Measurements from ENCODE around the gene ARVCF. TPM values are rescaled to one million over a fixed set of nuclear protein-coding genes. Genes with fewer than 3 reads are reported as not detected.

ARVCF gene
- total and polyA plus RNA-seq, 5 donors from 2014 or later, result 0.39 to 2.7 (median 0.47) TPM; not detected in 1

DNA sequence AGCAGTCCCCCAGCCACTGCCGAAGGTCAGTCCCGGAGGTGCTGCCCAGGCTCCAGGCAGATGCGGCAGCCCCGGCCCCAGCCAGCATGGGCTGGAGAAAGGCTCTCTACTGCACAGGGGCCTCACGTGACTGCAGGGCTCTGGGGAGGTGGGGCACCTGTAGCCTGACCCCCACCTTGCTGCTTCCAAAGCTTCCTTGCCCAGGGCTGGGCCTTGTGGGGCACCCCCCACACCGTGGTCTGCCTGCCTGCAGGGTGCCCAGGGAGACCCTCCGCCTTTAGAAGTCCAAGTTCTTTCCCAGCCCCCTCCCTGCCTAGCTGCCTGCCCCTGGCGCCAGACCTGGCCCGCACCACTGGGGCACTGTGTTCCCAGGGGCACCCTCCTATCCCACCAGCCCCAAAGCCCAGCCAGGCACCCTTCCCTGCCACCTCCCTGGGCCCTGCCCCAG lies 46.6 kb downstream of the ARVCF start:
- H3K4me1 ChIP-seq (ENCODE audit: control insufficient read depth, insufficient read depth, low read length, poor library complexity, severe bottlenecking), result peaks cover 6% of the 10 kb centered on the region
- Mint-ChIP-seq H3K4me1 (peaks cover 0 to 14% (median 2%) of the 10 kb centered on the region in 4 donors), H3K4me3 (no peak overlapping the region)

DNA sequence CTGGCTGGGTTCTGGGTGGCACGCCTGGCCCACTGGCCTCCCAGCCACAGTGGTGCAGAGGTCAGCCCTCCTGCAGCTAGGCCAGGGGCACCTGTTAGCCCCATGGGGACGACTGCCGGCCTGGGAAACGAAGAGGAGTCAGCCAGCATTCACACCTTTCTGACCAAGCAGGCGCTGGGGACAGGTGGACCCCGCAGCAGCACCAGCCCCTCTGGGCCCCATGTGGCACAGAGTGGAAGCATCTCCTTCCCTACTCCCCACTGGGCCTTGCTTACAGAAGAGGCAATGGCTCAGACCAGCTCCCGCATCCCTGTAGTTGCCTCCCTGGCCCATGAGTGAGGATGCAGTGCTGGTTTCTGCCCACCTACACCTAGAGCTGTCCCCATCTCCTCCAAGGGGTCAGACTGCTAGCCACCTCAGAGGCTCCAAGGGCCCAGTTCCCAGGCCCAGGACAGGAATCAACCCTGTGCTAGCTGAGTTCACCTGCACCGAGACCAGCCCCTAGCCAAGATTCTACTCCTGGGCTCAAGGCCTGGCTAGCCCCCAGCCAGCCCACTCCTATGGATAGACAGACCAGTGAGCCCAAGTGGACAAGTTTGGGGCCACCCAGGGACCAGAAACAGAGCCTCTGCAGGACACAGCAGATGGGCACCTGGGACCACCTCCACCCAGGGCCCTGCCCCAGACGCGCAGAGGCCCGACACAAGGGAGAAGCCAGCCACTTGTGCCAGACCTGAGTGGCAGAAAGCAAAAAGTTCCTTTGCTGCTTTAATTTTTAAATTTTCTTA lies 47.3 kb downstream of the ARVCF start:
- DNase-seq (no peak), ATAC-seq (ENCODE audit: low read depth in 2 of 2) (no peak)
- Mint-ChIP-seq H3K27ac (no peak overlapping the region), H3K27me3 (no peaks in the 10 kb centered on the region), H3K4me1 (peaks cover 0 to 12% (median 2%) of the 10 kb centered on the region in 4 donors), H3K4me3 (no peak overlapping the region), H3K9me3 (no peaks in the 10 kb centered on the region), H3K36me3 (peaks cover 6% of the 10 kb centered on the region)
- H3K4me3 ChIP-seq (ENCODE audit: low read depth, low read length), result no peak overlapping the region
- no peaks in the 10 kb centered on the region for H3K27me3 ChIP-seq (ENCODE audit: control insufficient read depth, insufficient read depth, low read length)
- peaks cover 3% of the 10 kb centered on the region for H3K36me3 ChIP-seq (ENCODE audit: control insufficient read depth, insufficient read depth, low read length)
- peaks cover 6% of the 10 kb centered on the region for H3K4me1 ChIP-seq (ENCODE audit: control insufficient read depth, insufficient read depth, low read length, poor library complexity, severe bottlenecking)
- no peak overlapping the region for H3K27ac ChIP-seq (ENCODE audit: insufficient read depth, low read length, poor library complexity, severe bottlenecking)
- H3K9me3 ChIP-seq (ENCODE audit: control insufficient read depth in 2 of 2, low read length in 2 of 2), result no peaks in the 10 kb centered on the region

More for the DNA sequence above, 46.6 kb downstream of the ARVCF start:
- H3K36me3 Mint-ChIP-seq, result peaks cover 6% of the 10 kb centered on the region
- no peak overlapping the region for H3K27ac Mint-ChIP-seq
- no peaks in the 10 kb centered on the region for H3K9me3 Mint-ChIP-seq
- ATAC-seq (ENCODE audit: low read depth in 2 of 2) (no peak), DNase-seq (no peak)
- Histone ChIP-seq H3K27ac (ENCODE audit: insufficient read depth, low read length, poor library complexity, severe bottlenecking) (no peak overlapping the region), H3K27me3 (ENCODE audit: control insufficient read depth, insufficient read depth, low read length) (no peaks in the 10 kb centered on the region), H3K36me3 (ENCODE audit: control insufficient read depth, insufficient read depth, low read length) (peaks cover 3% of the 10 kb centered on the region), H3K9me3 (ENCODE audit: control insufficient read depth in 2 of 2, low read length in 2 of 2) (no peaks in the 10 kb centered on the region), H3K4me3 (ENCODE audit: low read depth, low read length) (no peak overlapping the region)
- H3K27me3 Mint-ChIP-seq, result no peaks in the 10 kb centered on the region

DNA sequence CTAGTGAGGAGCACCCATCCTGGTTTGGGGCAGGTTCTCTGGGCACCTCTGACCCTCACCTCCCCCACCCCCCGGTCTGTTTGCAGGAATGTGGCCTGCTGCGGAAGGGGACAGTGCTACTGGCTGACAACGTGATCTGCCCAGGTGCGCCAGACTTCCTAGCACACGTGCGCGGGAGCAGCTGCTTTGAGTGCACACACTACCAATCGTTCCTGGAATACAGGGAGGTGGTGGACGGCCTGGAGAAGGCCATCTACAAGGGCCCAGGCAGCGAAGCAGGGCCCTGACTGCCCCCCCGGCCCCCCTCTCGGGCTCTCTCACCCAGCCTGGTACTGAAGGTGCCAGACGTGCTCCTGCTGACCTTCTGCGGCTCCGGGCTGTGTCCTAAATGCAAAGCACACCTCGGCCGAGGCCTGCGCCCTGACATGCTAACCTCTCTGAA lies 48.2 kb downstream of the ARVCF start:
- H3K27me3 ChIP-seq (ENCODE audit: control insufficient read depth, insufficient read depth, low read length), result no peaks in the 10 kb centered on the region
- Mint-ChIP-seq H3K9me3 (no peaks in the 10 kb centered on the region), H3K4me1 (peaks cover 0 to 12% (median 2%) of the 10 kb centered on the region in 4 donors), H3K4me3 (no peak overlapping the region), H3K27me3 (no peaks in the 10 kb centered on the region), H3K36me3 (peaks cover 6% of the 10 kb centered on the region), H3K27ac (no peak overlapping the region)
- H3K27ac ChIP-seq (ENCODE audit: insufficient read depth, low read length, poor library complexity, severe bottlenecking), result no peak overlapping the region
- no peaks in the 10 kb centered on the region for H3K9me3 ChIP-seq (ENCODE audit: control insufficient read depth in 2 of 2, low read length in 2 of 2)
- H3K4me3 ChIP-seq (ENCODE audit: low read depth, low read length), result no peak overlapping the region
- peaks cover 6% of the 10 kb centered on the region for H3K4me1 ChIP-seq (ENCODE audit: control insufficient read depth, insufficient read depth, low read length, poor library complexity, severe bottlenecking)
- DNase-seq (no peak), ATAC-seq (ENCODE audit: low read depth in 2 of 2) (no peak)
- H3K36me3 ChIP-seq (ENCODE audit: control insufficient read depth, insufficient read depth, low read length), result peaks cover 3% of the 10 kb centered on the region

DNA sequence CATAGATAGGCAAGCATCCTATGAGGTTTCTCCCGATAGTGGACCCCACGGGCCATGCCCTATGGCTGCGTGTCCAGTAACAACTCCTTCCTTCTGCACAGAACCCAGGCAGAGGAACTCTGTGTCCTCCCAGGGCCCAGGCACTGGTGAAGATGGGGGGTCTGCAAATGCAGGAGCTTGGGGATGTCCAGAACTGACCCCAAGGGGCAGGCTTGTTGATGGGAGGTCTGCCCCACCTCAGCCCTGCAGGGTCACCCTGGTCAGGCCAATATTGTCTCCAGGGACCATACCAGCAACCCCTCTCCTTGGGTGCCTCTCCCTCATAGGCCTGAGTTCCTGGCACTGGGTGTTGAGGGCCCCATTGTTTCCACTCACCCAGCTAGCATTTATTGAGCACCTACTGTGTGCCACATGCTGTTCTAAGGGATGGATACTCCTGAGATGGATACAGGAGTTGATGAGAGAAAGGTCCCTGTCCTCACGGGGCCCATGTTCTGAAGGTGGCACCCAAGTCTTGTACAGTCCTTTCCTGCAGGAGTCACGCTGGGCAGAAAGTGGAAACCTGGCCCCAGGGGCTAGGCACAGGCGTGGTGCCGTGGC lies 48.7 kb downstream of the ARVCF start:
- peak overlapping the region in 1 of 4 donors; percentile 38 for H3K4me3 Mint-ChIP-seq
- H3K27ac Mint-ChIP-seq, result peak overlapping the region in 1 of 3 donors; percentile 14
- no peaks in the 10 kb centered on the region for H3K27me3 Mint-ChIP-seq
- DNase-seq, result no peak
- no peaks in the 10 kb centered on the region for H3K27me3 ChIP-seq (ENCODE audit: control insufficient read depth, insufficient read depth, low read length)
- peaks cover 0 to 12% (median 2%) of the 10 kb centered on the region in 4 donors for H3K4me1 Mint-ChIP-seq
- no peak overlapping the region for H3K27ac ChIP-seq (ENCODE audit: insufficient read depth, low read length, poor library complexity, severe bottlenecking)
- peaks cover 6% of the 10 kb centered on the region for H3K36me3 Mint-ChIP-seq
- H3K36me3 ChIP-seq (ENCODE audit: control insufficient read depth, insufficient read depth, low read length), result peaks cover 3% of the 10 kb centered on the region
- no peak overlapping the region for H3K4me3 ChIP-seq (ENCODE audit: low read depth, low read length)
- H3K9me3 ChIP-seq (ENCODE audit: control insufficient read depth in 2 of 2, low read length in 2 of 2), result no peaks in the 10 kb centered on the region
- no peaks in the 10 kb centered on the region for H3K9me3 Mint-ChIP-seq
- no peak for ATAC-seq (ENCODE audit: low read depth in 2 of 2)
- H3K4me1 ChIP-seq (ENCODE audit: control insufficient read depth, insufficient read depth, low read length, poor library complexity, severe bottlenecking), result peaks cover 6% of the 10 kb centered on the region

DNA sequence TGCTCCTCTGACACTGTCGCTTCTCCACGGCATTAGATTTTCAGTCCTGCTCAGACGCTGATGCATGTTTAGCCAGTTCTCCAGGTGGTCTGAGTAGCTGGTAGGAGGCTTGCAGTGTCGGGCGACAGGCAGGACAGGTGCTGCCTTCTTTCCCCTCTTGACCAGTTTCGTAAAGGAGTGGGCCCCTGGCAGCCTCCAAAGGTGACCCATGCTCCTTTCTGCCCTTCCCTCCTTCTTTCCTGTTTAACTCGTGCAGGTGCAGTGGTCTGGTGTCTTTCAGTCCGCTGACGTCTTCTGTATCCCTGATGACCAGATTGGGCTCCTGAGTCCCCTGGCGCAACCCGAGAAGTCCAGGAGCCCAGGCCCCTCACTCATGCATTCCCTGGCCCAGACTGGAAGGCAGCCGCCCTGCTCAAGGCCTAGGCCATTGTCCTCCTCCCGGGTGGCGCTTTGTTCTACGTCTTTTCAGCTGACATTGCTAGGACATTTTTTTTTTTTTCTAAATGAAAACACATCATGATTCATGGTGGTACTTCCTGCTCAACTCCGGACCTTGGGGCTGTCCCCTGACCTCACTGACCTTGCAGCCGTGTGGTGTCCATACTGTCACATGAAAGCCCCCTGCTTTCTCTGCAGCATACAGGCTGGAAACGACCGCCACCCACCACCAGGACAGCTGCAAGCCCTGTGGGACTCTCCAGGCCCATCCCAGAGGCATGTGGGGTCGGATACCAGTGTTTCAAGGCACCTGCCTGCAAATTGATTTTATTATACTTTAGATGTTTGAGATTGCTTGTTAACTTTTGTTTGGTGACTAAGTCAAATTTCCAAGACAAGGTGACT lies 49.5 kb downstream of the ARVCF start:
- Histone ChIP-seq H3K36me3 (ENCODE audit: control insufficient read depth, insufficient read depth, low read length) (peaks cover 3% of the 10 kb centered on the region), H3K9me3 (ENCODE audit: control insufficient read depth in 2 of 2, low read length in 2 of 2) (no peaks in the 10 kb centered on the region), H3K4me1 (ENCODE audit: control insufficient read depth, insufficient read depth, low read length, poor library complexity, severe bottlenecking) (peaks cover 6% of the 10 kb centered on the region), H3K27ac (ENCODE audit: insufficient read depth, low read length, poor library complexity, severe bottlenecking) (no peak overlapping the region), H3K27me3 (ENCODE audit: control insufficient read depth, insufficient read depth, low read length) (no peaks in the 10 kb centered on the region), H3K4me3 (ENCODE audit: low read depth, low read length) (no peak overlapping the region)
- H3K27me3 Mint-ChIP-seq, result no peaks in the 10 kb centered on the region
- H3K27ac Mint-ChIP-seq, result peak overlapping the region; percentile 49 to 71 (median 58)
- peaks cover 0 to 14% (median 2%) of the 10 kb centered on the region in 4 donors for H3K4me1 Mint-ChIP-seq
- no peaks in the 10 kb centered on the region for H3K9me3 Mint-ChIP-seq
- H3K4me3 Mint-ChIP-seq, result no peak overlapping the region
- H3K36me3 Mint-ChIP-seq, result peaks cover 6% of the 10 kb centered on the region
- ATAC-seq (ENCODE audit: low read depth in 2 of 2) (no peak), DNase-seq (no peak)

DNA sequence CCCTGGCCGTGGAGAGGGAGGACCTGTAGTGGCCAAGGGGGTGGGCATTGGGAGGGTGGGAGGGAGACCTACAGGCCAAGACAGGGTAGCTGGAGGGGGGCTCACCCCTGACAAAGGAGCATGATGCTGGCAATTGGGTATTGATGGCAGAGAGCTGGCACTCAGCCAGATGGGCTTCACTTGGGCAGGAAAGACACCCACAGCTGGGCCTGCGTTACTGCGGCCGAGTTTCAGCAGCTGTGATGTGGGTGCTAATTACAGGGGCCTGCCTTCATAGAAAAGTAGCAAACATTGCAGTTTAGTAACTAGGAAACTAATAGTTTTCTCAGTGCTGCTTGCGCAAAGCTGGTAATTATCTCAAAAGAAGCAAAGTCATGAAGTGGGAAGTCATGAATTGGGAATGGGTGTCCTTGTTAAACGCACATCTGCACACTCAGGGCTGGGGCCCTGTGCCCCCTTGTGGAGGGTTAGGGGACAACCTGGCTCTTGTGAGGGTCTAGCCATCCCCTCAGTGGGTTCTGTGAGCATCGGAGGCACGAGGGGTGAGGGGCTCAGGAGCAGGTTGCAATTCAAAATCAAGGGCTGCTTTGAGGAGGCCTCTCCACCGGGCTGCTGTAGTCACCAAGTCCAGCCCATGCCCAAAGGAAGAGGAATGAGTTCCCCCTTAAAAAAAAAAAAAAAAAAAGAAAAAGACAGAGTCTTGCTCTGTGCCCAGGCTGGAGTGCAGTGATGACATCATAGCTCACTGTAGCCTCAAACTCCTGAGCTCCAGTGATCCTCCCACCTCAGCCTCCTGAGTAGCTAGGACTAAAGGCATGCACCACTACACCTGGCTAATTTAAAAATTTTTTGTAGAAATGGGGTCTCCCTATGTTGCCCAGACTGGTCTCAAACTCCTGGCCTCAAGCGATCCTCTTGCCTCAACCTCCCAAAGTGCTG lies 50.6 kb downstream of the ARVCF start:
- H3K27me3 ChIP-seq (ENCODE audit: control insufficient read depth, insufficient read depth, low read length), result no peaks in the 10 kb centered on the region
- Mint-ChIP-seq H3K27ac (peak overlapping the region in 1 of 3 donors; percentile 49), H3K9me3 (no peaks in the 10 kb centered on the region), H3K4me1 (peaks cover 0 to 10% (median 2%) of the 10 kb centered on the region in 4 donors), H3K4me3 (no peak overlapping the region), H3K27me3 (no peaks in the 10 kb centered on the region), H3K36me3 (peaks cover 6% of the 10 kb centered on the region)
- H3K36me3 ChIP-seq (ENCODE audit: control insufficient read depth, insufficient read depth, low read length), result peaks cover 3% of the 10 kb centered on the region
- H3K4me1 ChIP-seq (ENCODE audit: control insufficient read depth, insufficient read depth, low read length, poor library complexity, severe bottlenecking), result peaks cover 6% of the 10 kb centered on the region
- no peak for DNase-seq
- H3K4me3 ChIP-seq (ENCODE audit: low read depth, low read length), result no peak overlapping the region
- no peak for ATAC-seq (ENCODE audit: low read depth in 2 of 2)
- no peaks in the 10 kb centered on the region for H3K9me3 ChIP-seq (ENCODE audit: control insufficient read depth in 2 of 2, low read length in 2 of 2)
- no peak overlapping the region for H3K27ac ChIP-seq (ENCODE audit: insufficient read depth, low read length, poor library complexity, severe bottlenecking)
